ENCODE results near the gene PROP1. TPM values are rescaled to one million over a fixed set of nuclear protein-coding genes. Genes with fewer than 3 reads are reported as not detected.
"Not testable (repeated sequence)": the region's sequence is repeated elsewhere in the genome, so short reads cannot be mapped to it uniquely, and the experiment has no call there.

PROP1 gene
- polyA plus RNA-seq, 1 experiment, result not detected

GRCh38 chr5:177983763-177984583, 12.1 kb downstream of the PROP1 start:
- H3K36me3 ChIP-seq (ENCODE audit: control insufficient read depth, insufficient read depth, low read length), result no peaks in the 10 kb centered on the region
- DNase-seq (ENCODE audit: low read depth), result no peak
- POLR2A ChIA-PET, result no interaction called here
- TF ChIP-seq CTCF (IDR thresholded peaks at IDR 0.05; ENCODE audit: insufficient read depth, low read depth, low read length), result no peak
- CTCF ChIA-PET, result interaction anchor here (0.6 to 0.7 kb wide), 2 partner anchors 12 to 375 kb away, joined by 3 read pairs; no protein-coding TSS in a partner anchor
- H3K4me3 ChIP-seq (ENCODE audit: low read depth, low read length), result no peak overlapping the region
- H3K27me3 ChIP-seq (ENCODE audit: control insufficient read depth, insufficient read depth, low read length), result peaks cover 25% of the 10 kb centered on the region

GRCh38 chr5:177982956-177983355, 13.1 kb downstream of the PROP1 start:
- peaks cover 25% of the 10 kb centered on the region for H3K27me3 ChIP-seq (ENCODE audit: control insufficient read depth, insufficient read depth, low read length)
- DNase-seq (ENCODE audit: low read depth), result no peak
- no peaks in the 10 kb centered on the region for H3K36me3 ChIP-seq (ENCODE audit: control insufficient read depth, insufficient read depth, low read length)
- POLR2A ChIA-PET, result no interaction called here
- no peak overlapping the region for H3K4me3 ChIP-seq (ENCODE audit: low read depth, low read length)
- CTCF ChIA-PET, result no interaction called here
- no peak for TF ChIP-seq CTCF (IDR thresholded peaks at IDR 0.05; ENCODE audit: insufficient read depth, low read depth, low read length)

- no peak for DNase-seq (ENCODE audit: low read depth)
- 0 out of 2 replicates have a peak, but pooled peaks have one; percentile 10 for TF ChIP-seq CTCF (IDR thresholded peaks at IDR 0.05; ENCODE audit: insufficient read depth, low read depth, low read length)
- Histone ChIP-seq H3K36me3 (ENCODE audit: control insufficient read depth, insufficient read depth, low read length) (no peaks in the 10 kb centered on the region), H3K27me3 (ENCODE audit: control insufficient read depth, insufficient read depth, low read length) (peaks cover 24% of the 10 kb centered on the region), H3K4me3 (ENCODE audit: low read depth, low read length) (no peak overlapping the region)
- CTCF ChIA-PET, result no interaction called here
- POLR2A ChIA-PET, result no interaction called here
These were observed 13.8 kb downstream of the PROP1 start for GRCh38 chr5:177982072-177982727.

- no peak for TF ChIP-seq CTCF (IDR thresholded peaks at IDR 0.05; ENCODE audit: insufficient read depth, low read depth, low read length)
- peaks cover 23% of the 10 kb centered on the region for H3K27me3 ChIP-seq (ENCODE audit: control insufficient read depth, insufficient read depth, low read length)
- no peaks in the 10 kb centered on the region for H3K36me3 ChIP-seq (ENCODE audit: control insufficient read depth, insufficient read depth, low read length)
- no peak overlapping the region for H3K4me3 ChIP-seq (ENCODE audit: low read depth, low read length)
- POLR2A ChIA-PET, result no interaction called here
- DNase-seq (ENCODE audit: low read depth), result no peak
- CTCF ChIA-PET, result no interaction called here
These were observed 14.6 kb downstream of the PROP1 start for GRCh38 chr5:177981296-177982071.

- H3K27me3 ChIP-seq (ENCODE audit: control insufficient read depth, insufficient read depth, low read length), result peaks cover 20% of the 10 kb centered on the region
- no peak for DNase-seq (ENCODE audit: low read depth)
- no peak for TF ChIP-seq CTCF (IDR thresholded peaks at IDR 0.05; ENCODE audit: insufficient read depth, low read depth, low read length)
- ChIA-PET POLR2A (no interaction called here), CTCF (no interaction called here)
- H3K4me3 ChIP-seq (ENCODE audit: low read depth, low read length), result no peak overlapping the region
- no peaks in the 10 kb centered on the region for H3K36me3 ChIP-seq (ENCODE audit: control insufficient read depth, insufficient read depth, low read length)
These were observed 15.3 kb downstream of the PROP1 start for GRCh38 chr5:177980743-177981151.

GRCh38 chr5:177977600-177977999, 18.4 kb downstream of the PROP1 start:
- DNase-seq (ENCODE audit: low read depth); CTCF ChIA-PET; H3K27me3 ChIP-seq (ENCODE audit: control insufficient read depth, insufficient read depth, low read length); H3K4me3 ChIP-seq (ENCODE audit: low read depth, low read length); POLR2A ChIA-PET; H3K36me3 ChIP-seq (ENCODE audit: control insufficient read depth, insufficient read depth, low read length): not testable (repeated sequence)

Measured in BJ (cell line).